Stimulated activated CD4-positive, alpha-beta T cell treated with anti-CD3 and anti-CD28 coated beads, Interleukin-15, amount 100 ng/mL, for 1 hour (primary cell): Measurements from ENCODE around the gene ADAT1.
"Not testable (repeated sequence)": the region's sequence is repeated elsewhere in the genome, so short reads cannot be mapped to it uniquely, and the experiment has no call there.

Experiments
- DNase-seq, 2 donors: peaks; one replicate each; pipeline ENCODE4 v3.0.0-alpha.2; 2020; ENCODE audit warnings: low read depth in 1 of 2, low spot score in 1 of 2

Gene ADAT1

DNA sequence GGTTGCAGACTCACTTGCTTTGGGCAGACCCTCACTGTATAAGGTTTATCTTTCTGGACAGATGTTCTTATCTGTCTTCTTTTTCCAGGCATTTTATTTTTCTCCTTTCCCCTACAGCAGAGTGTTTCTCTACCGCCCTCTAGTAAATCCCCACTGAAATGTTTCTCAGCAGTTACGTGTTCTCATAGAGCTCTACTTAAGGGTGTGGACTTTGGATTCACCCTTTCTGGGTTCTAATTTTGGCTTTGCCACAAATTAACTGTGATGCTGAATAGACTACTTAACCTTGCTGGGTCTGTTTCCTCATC is 2.0 kb downstream of the ADAT1 start:
- DNase-seq, result no peak

DNA sequence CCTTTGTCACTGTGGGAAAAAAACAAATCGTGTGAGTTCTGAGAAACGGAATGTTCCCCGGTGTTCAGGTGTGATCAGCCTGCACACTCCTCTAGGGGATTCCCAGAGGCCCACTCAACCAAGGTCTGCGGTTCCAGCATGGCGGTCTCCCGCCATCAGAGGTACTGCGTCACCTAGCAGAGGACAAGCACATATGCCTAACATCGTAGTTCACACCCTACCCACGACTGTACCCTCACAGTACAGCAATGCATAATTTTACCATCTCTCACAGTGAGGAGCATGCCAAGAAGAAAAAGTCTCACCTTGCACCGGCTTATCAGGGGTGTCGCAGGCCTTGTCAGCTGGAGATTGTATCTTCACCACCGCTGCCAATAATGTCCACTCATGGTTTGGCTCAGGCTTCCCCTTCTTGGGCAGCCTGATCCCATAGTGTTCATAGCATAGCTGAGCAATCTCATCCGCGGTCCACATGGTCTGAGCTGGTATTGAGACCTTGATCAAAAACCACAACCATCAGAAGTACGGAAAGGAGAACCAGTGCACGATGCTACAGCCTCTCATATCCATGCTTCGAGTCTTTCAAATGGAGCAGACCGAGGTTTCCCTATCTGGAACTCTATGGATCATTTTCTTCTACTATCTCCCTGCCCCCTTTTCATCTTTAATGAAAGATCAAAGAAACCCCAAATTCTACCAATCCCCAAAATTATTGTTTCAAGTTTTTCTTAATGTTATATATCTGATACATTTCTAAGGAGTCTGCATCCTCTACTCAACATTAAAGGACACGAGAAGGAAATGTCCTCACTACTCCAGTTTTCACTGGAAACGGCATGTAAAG is 2.5 kb downstream of the ADAT1 start:
- no peak for DNase-seq

DNA sequence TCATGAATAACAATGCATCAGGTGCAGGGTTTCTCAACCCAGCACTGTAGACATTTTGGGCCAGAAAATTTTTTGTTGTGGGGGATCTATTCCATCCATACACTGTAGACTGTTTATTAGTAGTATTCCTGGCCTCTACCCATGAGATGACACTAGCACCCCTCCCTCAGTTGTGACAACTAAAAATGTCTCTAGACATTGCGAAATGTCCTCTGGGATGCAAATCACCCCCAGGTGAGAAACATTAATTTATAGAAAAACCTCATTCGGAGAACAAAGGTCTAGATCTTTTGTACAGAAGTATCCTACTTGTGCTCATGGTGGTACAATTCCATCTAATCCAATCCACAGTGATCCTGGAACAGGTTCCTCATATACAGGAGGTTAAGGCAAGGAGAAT is 4.3 kb downstream of the ADAT1 start:
- DNase-seq, result no peak

DNA sequence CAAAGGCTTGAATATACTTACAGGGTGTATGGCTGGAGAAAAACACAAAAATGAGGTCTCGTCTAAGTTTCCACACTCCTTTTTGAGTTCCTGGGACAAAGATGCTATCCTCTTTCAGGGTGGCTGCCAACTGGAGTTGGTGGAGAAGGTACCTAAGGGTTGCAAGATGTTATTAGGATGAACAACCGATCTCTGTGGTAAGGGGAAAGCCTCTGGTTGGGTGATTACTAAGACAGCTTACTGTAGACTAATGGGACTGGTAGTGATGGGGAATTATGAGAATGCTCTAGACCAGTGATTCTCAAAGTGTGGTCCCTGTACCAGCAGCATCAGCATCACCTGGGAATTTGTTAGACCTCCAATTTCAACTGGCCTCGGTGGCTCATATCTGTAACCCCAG is 6.0 kb downstream of the ADAT1 start:
- DNase-seq, result no peak

DNA sequence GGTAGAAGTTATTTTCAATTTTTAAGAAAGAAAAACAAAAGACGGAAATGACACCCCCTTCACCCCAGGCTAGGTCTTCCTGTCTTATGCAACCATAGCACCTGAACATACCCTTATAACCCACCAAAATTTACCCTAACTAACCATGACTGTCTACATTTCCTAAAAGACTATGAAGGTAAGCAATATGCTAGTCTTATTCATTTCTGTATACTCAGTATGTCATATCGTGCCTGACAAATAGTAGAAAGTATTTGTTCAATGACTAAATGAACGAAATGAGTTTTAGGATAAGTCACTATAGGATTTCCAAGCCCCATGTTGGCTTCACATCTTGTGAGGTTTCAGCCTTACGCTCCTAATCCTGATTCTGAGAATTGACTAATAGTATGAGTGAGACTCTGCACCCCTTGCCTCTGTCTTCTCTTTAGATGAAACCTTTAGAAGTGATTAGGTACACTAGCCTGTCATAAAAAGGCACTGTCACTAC is 6.5 kb downstream of the ADAT1 start:
- no peak for DNase-seq

DNA sequence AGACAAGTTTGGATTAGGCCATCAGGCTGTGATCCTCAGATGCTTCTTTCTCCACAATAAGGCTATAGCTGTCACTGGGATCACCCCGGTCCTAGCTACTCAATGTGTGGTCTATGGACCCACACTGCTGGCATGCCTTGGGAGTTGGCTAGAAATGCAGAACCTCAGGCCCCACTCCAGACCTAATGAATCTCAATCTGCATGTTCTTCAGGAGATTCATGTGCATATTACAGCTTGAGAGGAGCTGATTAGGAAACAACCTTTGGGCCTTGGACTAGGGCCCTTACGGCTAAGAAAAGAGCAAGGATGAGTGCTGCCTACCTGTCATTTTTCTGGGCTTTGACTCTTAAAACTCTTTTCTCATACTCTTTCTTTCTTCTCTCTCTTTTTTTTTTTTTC is 7.5 kb downstream of the ADAT1 start:
- no peak for DNase-seq

DNA sequence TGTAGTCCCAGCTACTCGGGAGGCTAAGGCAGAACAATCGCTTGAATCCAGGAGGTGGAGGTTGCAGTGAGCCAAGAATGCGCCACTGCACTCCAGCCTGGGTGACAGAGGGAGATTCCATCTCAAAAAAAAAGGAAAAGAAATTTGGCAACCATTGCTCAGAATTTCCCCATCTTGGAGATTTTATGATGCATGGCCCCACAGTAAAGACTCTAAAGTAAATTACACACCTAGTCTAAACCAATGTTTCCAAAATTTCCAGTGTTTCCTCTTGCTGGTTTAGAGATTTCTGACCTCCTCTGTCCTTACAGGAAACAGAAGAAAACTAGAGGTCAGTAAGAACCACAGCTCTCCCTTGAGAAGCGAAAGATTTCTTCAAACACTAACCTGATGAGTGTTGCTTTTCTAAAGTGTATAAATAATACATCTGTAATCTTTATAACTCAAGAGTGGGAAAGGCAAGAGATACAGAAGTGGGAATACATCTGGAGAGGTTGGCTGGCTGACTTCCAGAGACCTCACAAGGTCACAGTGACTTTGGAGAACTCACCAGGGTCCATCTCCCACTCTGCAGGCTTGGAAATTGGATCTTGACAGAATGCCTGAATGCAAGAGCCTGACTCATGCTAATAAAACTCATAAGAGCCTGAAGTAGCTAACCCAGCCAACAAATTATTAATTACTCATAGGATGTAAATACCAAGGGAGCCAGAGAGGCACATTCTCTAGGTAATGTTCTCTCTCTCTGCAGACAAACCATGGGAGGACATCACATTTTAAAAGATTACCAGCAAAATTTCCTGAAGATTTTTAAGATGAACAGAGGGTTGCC is 8.8 kb downstream of the ADAT1 start:
- no peak for DNase-seq

DNA sequence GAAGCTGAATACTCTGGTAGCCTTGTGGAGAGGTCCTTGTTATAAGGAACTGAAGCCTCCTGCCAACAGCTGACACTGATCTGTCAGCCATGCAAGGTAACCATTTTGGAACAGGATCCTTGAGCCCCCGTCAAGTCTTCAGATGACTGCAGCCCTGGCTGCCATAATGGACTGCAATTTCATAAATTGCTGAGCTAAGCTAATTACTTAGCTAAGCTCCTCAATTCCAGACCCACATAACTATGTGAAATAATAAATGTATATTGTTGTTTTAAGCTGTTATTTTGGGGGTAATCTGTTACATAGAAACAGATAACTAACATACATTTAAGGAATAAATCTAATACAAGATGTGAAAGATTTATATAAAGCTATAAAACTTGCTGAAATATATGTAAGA is 16.6 kb downstream of the ADAT1 start:
- no peak for DNase-seq

DNA sequence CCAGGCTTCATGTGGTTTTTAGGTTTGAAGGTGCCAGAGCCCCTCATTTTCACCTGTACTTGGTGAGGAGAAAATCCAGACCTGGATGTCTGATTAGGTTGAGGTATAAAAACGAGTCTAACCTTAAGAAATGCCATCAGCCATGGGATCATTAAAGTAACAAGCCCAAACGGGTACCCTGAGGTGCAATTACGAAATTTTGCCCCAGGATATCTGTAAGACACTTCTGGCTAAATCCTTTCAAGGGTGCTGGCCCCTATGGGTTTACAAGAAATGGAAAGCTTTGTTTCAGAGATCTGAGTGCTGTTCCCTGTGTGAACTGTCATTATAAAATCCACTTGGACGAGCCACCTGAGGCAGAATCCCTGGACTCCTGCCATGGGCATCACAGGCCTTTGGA is 19.8 kb downstream of the ADAT1 start:
- no peak for DNase-seq

DNA sequence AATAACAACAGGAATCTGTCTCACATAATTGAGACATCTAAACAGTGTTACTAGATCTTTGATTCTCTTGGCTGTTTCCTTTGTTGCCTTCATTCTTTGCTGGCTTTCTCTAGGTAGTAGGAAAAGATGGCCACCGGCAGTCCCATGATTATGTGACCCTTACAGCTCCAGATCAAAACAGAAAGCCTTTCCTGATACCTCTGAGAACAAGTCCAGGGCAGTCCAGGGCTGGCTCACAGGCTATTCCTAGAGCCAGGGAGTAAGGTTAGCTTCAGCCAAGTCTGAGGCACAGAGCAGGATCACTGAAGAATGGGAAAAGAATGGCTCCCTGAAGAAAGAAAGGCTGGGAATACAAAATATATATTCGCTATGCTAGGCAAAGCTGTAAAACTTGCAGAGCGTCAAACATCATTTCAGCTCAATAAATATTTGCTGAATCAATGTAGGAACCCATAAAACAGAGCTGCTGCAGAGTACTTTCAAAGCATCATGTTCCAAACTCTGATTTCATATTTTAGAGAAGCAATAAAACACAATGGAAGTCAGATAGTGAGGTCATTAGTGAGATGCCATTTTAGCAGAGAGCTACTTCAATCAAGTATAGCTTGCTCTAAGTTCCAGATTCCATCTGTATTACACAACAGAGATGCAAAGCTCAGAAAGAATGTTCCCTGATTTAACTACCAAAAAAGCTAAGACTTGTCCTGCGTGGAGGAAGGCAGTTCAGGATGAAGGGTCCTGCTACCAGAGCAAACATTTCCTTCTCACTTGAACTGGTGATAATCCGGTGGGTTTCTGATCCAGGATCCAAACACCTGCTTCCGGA is 23.4 kb downstream of the ADAT1 start:
- DNase-seq, result no peak

DNA sequence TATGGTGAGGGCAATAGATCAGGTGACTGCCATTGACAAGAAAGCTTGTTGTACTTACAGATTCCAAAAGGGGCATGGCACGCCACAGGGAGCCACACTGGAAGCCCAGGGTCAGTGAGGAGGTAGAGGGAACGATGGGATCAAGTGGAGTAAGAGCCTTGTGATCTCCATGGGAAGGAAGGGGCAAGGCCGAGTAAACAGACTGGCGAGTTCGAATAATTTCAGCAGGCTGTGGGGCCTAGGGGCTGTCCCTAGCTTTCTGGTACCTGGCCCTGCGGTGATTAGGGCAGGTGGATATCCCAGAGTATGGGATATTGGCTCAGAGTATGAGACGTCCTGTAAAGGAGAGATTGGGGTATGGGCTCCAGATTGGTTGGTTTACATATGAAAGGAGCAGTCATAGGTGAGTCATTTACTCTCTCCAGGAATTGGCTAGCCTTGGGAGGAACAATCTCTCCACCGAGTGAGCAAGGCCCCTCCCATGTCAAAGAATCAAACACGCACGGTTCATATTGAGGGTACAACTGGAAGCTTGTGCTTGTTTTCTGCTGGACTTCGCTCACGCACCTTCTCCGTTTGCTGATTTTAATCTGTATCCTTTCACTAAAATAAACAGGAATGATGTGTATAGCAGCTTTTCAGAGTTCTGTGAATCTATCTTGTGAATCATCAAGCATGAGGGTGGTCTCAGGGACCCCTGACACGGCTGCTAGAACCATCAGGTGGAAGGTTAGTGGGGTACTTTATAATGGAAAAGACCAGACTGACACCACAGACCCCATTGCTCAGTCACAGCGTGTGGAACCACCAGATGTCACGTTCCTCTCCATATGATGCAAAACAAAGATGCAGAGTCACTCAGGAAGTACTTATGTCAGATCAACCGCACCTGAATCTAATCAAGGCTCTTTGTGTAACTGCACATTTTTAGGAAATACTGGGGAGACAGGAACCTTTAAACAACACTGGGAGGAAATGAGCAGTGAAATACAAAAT is 29.0 kb downstream of the ADAT1 start:
- DNase-seq, result no peak

DNA sequence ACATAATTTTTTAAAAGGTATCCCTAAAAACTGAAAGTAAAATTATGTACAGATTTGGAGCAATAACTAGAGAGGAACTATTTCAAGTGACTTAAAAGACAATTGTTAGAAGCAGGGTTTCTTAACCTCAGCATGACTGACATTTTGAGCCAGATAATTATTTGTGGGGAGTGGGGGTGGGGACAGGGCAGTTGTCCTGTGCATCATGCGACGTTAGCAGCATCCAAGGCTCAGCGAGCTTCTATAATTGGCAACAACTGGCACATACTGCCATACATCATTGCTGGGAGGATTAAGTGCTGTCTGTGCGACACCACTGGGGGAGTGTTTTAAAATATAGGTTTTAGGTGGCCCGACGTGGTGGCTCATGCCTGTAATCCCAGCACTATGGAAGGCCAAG is 29.8 kb downstream of the ADAT1 start:
- DNase-seq, result no peak

DNA sequence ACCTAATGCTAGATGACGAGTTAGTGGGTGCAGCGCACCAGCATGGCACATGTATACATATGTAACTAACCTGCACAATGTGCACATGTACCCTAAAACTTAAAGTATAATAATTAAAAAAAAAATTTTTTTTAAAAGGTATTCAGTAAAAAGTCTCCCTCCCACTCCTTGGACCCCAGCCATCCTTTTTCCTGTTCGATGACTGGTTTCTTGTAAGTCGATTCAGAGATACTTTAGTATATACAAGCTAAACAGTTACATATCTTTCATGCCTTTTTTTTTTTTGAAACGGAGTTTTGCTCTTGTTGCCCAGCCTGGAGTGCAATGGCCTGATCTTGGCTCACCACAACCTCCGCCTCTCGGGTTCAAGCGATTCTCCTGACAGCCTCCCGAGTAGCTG is 31.2 kb downstream of the ADAT1 start:
- DNase-seq, result not testable (repeated sequence)

DNA sequence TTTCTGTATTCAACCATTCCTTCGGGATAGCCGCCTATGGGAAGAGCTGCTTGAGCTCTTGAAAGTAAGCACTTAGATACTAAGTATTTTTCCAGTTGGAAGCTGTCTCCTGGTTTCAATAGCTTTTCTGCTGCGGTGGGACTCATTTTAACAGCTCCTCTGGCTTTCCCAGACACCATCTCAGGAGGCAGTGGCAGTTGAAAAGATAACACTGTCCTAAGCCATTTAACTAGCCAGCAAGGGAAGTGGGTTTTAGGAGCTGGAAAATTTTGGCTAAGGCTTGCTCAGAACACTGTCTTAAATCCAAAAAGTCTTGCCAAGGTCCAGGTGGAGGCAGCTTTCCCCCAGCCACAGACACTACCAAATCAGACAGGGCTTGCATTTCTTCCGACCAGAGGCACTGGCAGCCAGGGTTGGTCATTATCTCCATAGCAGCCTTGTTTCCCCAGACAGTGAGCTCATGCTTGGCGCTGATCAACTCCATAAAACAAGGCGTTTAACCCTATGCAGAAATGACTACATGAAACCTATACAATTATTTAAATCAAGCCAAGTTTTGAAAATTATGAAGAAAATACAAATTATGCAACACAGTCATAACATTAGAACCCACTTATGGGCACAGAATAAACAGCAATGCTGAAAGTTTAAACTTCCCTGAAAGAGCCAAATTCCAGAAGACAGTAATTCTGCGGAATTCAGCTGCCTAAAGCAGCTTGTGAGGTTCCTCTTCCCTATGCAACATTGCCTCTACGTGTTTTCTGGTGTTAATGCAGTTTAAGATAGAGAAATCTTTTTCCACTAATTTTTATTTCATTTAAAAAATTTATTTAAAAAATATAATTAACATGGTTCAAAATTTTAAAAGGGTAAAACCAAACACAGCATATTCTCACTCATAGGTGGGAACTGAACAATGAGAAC is 31.9 kb downstream of the ADAT1 start:
- no peak for DNase-seq

DNA sequence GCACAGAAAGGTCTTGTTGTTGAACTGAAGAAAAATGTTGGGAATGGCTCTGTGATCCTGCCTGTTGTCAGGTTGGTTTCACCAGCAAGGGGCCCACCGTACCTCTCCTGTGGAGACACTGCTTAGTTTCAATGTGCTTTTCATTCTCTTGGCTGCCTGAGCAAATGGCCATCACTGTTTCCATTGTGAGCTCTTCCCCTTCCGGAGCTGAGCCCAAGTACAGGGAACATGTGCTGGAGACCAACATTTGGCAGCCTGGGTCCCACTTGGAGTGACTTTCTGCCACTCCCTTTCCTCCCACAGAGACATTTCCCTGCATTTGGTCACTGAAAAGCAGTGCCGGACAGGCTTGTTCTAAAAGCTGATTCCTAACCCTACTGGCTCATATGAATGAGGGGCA is 33.8 kb downstream of the ADAT1 start:
- DNase-seq, result no peak

DNA sequence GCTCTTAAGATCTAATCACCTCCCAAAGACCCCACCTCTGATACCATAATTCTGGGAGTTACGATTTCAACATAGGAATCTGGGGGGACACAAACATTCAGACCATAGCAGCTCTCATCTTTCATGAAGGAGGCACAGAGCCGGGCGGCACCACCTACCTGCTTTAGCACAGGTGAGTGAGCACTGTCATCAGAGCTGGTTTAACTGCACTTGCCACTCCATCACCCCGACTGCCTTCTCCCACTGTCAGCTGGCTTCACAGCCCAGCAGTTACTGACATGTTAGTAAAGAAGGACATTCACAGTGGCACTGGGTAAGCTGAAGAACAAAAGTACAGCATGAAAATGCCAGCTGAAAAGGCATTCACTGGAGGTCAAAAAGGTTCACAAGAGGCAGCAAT is 34.4 kb downstream of the ADAT1 start:
- DNase-seq, result no peak

DNA sequence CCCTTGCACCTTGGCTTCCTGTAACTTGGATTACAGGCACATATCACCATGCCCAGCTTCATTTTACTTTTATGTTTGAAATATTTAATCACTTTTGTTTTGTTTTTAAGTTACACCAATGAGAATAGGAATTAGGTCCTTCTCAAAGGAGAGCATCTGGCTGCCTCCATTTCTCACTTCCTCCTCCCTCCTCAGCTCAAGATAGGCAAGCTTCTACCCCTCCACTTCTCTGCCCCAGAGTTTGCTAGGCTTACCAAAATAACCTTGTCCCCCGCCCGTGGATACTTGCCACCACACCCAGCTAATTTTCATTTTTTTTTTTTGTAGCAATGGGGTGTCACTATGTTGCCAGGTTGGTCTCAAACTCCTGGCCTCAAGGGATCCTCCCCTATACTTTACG is 39.0 kb downstream of the ADAT1 start:
- DNase-seq, result no peak

DNA sequence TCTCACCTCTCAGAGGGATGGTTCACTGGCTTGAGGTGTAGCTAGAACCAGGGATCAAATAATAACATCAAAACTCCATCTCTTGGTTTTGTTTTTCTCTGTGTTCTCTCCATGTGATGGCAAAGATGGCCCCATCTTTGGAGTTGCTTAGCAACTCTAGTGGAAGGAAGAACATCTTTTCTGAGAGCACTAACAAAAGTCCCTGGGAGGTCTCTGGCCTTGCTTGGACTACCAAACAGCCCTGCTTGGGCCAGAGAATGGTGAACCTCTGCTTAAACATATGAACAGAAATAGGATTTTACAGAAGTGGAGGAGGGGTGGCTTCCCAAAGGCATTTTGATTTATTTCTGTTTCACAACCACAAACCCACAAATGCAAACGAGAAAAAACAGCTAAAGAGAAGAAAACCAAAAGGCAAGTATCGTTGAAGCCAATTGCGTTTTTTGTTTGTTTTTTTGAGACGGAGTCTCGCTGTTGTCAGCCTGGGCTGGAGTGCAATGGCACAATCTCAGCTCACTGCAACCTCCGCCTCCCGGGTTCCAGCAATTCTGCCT is 43.7 kb downstream of the ADAT1 start:
- DNase-seq, result no peak

DNA sequence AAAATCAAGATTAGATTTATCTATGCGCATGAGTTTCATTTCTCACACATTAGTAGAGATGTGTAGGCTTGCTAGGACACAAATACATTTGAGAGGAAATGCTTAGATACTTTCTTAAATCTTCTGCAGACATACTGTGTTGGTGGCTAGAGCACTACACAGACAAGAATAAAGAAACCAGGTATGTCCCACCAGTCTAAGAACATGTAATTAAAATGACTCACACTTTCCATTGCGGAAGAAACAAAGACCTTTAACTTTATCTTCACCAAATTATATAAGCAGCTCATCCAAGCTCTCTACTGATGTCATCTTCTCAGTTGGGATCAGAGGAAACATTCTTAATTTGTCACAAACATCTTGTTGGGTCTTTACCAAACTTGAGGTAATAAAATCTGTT is 44.4 kb downstream of the ADAT1 start:
- DNase-seq, result no peak
